ENCODE measurements around the gene APLN.

The APLN gene

DNA sequence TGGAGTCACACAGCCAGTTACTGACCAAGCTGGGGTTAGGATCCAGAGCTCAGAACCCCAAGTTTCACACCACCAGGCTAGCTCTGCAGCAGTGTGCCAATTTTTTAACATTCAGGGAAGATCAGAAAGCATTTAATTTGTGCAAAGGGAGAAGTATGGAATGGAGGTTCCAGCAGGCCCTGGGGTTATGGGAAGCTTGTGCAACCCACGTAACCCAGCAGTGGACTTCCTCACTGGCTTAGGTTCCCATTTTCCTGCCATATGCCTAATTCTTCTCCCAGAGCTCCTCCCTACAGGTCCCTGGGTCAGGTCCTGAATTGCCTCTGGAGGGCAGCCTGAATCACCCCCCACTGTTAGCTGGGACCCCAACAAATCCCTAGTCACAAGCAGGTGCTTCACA, 14.0 kb downstream of the APLN start:
- no peak for DNase-seq (ENCODE audit: low read depth)

DNA sequence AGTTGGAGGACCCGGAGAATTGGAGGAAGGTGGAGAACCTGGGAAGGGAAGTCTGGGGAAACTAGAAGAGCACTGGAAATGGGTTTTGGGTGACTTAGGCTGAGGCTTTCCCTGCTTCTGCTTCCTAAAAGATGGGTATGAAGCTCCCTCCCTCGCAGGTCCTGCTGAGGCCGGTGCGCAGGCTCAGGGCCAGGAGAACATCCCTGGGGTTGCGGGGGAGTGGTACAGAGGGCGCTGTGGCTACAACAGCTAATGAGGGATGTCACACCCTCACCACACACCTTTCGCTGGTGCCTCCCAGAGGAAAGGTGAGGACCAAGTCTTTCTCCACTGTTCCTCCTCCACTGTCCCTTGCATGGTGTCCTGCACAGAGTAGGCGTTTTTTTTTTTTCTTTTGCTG, 15.8 kb downstream of the APLN start:
- DNase-seq (ENCODE audit: low read depth), result no peak

DNA sequence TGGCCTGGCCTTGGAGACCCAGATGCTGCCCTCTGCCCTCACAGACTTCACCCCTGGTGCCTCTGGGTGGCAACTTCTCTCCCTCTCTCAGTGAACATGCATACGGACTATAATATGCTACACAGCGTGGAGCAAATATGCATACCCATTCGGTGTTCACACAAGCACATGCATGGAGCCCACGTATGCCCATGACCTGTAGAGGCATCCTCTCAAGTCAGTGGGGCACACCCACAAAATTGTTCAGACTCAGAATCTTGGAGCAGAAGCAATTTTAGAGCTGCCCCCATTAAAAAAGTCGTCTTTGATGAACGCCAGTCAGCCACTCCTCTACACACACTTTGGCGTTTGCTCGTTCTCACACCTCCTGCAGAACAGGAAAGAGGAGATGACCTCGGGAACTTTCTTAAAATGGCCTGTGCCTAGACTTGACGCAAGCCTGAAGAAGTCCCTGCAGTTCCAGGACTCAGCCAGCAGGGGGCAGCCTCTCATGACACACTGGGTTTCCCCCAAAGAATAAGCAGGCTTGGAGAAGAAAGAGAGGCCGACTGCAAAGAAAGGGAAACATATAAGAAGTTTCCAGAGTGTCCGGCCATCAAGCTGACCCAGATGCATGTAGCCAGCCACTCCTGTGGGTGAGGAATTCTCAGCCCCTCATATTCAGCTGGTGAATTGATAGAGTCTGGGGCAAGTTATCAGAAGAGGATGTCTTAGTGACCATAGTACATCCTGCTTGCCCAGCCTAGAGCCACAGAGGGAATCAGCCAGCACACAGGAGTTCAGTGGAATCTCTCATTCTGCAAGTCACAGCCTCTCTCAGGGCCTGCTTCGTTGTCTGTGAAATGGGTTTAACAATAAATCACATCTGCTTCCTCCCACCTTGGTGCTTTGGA, 17.3 kb downstream of the APLN start:
- peak; percentile 46 for DNase-seq (ENCODE audit: low read depth)

DNA sequence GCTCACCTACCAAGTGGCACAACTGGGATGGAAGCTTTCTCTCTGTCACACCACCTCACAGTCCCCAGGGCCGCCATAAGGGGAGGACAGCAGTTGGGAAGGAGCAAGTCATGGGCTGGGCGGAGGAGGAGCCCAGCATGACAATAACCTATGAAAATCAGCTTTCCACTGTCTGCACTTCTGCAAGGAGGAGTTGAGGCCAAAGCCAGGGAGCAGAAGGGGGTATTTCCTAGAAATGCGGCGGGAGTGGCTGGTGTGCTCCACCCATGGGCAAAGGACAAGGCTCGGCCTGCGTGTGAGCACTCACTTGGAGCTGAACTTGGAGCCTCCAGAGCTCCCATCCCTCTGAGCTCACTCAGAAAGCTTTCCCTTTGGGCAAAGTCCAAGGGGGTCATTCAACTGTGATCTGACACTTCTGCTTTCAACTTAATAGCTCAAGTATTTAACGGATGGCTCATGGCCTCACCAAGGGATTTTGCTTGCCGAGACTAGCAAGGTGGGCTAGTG, 18.5 kb downstream of the APLN start:
- no peak for DNase-seq (ENCODE audit: low read depth)

DNA sequence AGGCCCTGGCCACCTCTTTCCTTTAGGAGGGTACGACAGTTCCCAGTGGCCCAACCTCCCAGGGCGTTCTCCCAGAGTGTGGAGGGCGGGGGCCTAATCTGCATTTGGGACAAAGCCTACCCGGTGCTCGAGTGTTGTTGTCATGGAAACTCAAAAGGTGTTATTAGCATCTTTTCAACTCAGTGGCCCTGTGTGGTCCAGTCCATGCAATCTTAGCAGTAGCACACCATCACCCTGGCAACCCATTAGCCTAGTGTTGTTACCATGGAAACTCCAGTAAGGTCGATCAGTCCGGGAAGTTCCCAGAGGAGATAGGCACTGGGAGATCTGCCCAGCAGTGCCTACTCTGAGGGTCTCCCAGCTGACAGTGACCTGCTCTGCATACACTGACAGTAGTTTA, 20.2 kb downstream of the APLN start:
- no peak for DNase-seq (ENCODE audit: low read depth)

DNA sequence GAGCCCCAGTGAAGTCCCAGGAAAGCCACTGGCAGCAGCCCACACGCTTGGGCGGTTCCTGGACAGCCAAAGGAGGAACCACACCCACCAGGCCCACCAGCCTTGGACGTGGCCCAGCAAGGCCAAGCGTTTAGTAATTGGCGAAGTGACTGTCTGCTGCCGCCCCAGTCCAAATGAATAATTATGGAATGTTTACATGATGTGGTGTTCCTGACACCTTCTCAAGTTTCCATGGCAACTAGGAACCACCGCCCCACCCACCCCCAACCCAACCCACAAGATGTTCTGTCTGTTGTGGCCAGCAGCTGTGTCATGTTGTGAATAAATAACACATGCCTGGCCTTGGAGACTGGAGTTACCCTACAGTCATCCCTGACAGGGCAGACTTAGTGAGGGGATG, 22.3 kb downstream of the APLN start:
- DNase-seq (ENCODE audit: low read depth), result peak; percentile 15

DNA sequence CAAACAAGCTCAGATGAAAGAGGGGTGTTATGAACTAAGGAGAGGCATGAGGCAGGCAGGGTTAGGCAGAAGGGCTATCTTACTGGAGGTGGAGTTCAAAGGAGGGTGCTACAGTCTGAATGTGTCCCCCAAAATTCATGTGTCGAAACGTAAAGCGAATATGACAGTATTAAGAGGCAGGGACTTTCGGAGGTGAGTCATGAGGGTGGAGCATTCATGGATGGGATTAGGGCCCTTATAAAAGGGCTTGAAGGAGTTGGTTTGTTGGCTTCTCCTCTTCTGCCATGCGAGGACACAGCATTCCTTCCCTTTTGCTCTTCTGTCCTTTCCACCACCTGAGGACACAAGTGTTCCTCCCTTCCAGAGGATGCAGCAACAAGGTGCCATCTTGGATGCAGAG, 22.9 kb downstream of the APLN start:
- DNase-seq (ENCODE audit: low read depth), result no peak

DNA sequence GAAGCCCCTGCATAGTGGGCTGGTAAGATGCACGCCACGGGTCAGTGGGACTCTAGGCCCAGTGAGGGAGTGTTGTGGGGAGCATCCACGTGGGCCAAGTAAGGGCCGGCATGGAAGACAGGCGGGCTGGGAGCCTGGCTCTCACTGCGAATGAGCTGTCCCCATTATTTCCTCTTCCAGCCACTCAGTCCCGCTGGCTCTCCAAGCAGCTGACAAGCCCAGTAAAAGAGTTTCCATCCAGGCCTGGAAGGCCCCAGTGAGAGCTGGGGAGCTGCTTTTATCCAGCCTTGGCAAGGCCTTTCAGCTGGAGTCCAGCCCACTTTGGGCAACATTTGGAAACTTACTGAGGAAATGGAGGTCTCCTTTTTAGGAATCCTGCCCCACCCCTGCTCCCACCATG, 24.9 kb downstream of the APLN start:
- DNase-seq (ENCODE audit: low read depth), result no peak

DNA sequence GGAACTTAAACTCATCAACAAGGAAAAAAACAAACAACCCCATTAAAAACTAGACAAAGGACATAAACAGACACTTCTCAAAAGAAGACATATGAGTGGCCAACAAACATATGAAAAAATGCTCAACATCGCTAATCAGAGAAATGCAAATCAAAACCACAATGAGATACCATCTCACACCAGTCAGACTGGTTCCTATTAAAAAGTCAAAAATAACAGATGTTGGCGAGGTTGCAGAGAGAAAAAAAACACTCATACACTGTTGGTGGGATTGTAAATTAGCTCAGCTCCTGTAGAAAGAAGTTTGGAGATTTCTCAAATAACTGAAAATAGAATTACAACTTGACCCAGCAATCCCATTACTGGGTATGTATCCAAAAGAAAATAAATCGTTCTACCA, 28.7 kb downstream of the APLN start:
- DNase-seq (ENCODE audit: low read depth), result no peak

DNA sequence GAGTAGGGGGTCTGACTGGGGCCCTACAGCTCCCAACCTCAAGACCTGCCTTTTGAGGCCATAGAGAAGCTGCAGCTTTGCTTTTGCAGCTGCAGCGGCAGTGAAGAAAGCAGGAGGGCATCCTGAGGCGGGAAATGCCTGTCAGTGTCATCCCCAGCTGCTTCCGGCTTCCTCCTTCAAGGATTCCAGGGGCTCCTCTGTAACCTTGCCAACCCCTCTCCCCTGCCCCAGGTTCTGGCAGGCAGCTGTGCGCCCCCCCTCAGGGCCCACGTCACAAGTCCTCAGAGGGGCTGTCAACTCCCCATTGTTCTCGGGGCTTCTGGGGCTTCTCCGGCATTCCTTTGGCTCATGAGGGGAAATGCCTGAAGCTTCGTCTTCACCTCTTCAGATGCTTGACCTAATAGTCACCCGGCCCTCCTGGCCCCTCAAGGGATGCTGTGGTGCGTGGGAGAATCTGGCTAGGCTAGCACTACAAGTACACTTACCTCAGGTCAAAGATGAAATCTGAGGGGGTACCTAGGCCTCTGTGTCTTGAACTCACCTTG, 31.9 kb downstream of the APLN start:
- DNase-seq (ENCODE audit: low read depth), result no peak

DNA sequence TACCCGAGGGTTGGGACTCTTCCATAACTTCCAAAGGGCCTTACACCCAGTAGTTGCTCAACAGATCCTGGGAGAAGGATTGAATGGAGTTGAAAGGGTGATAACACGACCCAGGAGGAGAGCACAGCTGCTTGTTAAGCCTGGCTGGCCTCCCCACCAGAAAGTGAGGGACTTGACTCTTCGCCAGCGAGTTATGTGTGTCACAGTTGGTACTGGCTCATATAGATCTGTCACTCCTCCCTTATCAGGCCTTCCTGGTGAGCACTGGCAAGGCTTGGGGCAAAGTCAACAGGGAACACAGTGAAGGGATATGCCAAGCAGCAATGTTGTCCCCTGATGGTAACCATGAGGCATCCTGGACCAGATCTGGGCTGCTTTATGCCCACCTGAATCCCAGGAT, 35.8 kb downstream of the APLN start:
- no peak for DNase-seq (ENCODE audit: low read depth)

DNA sequence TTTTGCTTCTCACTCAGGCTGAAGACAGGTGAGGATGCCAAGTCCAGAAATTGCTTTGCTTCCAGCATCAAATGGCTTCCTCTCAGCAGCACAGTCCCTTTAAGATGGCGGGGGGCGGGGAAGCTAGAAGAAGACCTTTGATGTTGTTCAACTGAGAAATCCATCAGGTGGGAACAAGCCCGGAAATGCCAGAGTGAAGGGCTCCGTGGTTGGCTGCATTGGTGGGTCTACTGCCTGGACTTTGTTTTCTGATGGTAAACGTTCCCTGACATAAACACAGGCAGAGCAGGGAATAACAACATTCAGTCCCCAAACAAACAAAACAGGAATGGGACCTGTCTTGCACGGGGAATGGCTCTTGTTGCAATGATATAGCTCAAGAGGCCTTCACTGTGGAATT, 37.3 kb downstream of the APLN start:
- DNase-seq (ENCODE audit: low read depth), result no peak

DNA sequence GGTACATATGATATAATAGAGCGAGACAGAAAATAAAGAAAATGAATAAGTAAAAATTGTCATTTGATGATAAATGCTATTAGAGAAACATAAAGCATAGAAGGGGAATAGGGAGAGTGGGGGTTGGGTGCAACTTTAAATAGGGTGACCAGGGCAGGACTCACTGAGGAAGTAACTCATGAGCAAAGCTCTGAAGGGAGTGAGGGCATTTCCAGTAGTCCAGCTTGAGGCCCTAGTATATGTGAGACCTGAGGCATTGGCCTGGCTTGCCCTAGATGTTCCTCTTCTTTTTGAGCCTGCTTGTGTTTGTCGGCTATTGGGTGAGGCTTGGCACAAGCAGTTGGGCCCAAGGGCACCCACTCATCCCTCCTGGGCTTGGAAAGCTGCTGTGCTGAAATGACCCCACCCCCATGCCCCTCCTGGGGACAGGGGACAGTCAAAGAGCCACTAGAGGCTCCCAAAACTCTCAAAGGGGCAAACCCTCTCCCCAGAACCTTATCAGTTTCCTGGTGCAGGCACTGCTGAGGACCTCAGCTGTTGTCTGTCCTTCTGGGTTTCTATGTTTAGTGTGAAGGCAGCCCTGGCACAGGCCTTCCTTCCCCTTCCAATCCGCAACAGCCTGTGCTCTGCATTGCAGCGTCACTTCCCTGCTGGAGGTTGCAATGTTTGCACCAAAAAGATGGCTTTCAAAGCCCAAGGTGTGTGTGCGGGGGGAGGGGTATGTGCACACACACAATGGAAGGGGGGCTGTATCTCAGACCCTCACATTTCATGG, 40.1 kb downstream of the APLN start:
- no peak for DNase-seq (ENCODE audit: low read depth)

DNA sequence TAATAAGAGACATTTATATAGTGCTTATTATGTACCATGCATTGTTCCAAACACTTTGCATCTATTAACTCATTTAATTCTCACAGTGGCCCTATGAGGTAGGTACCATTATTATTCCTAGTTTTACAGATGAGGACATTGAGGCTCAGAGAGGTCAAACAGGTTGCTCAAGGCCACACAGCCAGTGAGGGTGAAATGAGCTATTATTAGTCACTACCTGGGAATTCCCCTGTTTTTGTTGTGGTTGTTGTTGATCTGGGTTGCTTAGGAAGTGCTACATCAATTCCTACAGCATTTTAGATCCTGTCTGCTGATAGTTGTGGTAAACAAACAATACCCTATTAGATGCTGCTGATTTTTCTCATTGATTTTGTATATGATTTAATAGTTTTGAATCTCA, 41.2 kb downstream of the APLN start:
- no peak for DNase-seq (ENCODE audit: low read depth)

DNA sequence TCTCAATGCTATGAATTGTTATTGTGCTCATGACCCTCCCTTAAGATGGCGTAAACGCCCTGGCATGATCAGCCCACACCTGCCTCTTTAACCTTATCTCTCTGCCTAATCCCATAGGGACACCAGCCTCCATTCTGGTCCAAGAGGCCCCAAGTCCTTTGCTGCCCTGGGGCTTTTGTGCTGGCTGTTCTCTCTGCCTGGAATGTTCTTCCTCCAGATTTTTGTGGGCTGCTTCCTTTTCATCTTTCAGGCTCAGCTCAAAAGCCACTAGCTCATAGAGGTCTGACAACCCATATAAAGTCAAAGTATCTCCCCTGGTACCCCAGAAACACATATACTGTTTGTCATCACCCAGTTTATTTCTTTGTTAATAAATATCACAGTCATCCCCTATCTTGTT, 42.4 kb downstream of the APLN start:
- DNase-seq (ENCODE audit: low read depth), result no peak

DNA sequence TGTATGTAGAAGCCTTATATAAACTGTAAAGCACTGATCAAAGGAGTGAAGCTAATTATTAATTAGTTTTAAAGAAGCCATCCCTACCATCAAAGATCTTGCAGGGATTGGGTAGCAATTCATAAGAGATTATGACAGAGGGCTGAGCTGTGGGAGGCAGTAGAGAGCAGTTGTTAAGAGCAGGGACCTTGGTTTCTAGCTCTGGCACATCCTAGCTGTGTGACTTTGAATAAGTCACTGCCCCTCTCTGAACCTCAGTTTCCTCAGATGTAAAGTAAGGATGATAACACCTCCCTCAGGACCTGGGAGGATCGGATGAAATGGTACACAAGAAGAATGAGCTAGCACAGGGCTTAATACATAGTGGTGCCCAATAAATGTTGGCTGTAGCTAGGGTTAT, 45.4 kb downstream of the APLN start:
- no peak for DNase-seq (ENCODE audit: low read depth)

DNA sequence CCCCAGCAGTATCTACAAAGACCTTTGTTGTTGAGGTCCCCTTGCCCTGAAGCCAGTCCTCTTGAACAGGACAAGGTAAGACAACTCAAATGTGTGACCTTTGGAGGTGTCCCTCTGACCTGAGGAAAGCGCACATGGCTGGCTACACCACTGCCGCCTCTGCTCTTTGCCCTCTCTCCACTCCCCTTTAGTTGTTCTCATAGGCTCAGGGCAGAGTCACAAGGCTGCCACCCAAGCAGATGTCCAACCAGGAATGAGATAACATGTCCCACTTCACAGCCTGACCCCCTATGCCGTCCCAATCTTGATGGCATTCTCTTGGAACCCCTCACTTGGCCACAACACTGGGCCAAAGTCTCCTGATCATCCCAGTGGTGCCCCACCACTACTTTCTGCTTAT, 46.3 kb downstream of the APLN start:
- DNase-seq (ENCODE audit: low read depth), result no peak

DNA sequence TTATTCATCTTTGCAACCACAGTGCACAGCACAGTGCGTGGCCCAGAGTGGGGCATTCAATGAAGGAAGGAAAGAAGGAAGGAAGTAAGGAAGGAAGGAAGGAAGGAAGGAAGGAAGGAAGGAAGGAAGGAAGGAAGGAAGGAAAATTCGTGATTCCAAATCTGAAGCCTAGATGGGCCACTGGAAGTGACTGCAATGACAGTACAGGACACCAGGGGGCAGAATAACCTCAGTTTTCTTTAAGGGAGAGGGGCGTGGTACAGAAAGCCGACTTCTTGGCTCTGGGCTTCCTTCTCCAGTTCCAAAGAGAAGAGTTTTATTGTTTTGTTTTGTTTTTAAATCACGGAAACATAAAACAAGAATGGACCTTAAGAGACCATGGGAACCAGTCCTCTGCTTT, 47.8 kb downstream of the APLN start:
- DNase-seq (ENCODE audit: low read depth), result peak; percentile 14

DNA sequence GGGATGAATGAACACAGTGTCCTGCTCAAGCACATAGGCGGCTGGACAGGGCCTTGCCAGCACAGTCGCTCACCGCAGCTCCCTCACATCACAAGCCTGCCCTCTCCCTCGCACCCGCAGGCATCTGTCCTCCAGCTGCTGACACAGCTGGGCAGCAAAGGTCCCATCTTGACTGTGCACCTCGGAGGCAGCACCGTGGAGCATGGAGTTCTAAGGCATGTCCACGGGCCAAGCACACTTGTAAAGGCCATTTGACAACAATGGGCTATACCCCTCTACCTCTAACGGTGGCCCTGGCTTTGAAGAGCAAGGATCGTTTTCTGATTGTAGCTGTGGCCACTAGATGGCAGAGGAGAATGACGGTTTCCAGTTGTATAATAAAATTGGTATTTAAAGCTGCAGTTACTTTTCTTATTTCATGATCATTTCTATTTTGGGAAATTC, 53.8 kb downstream of the APLN start:
- peak; percentile 1 for DNase-seq (ENCODE audit: low read depth)

DNA sequence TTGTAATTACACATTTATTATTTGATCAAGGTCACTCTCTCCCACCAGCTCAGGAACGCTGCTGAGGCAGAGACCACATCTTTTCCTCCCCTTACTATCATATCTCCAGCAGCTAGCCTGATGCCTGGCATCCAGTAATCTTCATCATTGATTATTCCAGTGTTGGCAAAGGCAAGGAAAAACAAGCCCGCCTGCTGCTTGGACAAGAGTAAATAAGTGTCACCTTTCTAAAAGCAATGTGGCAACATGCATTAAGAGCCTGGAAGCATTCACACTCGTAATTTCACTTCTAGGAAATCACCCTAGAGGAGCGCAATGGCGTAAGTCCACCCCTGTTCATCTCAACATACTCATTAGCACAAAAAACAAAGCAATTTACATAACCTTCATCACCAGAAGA, 54.8 kb downstream of the APLN start:
- no peak for DNase-seq (ENCODE audit: low read depth)

DNA sequence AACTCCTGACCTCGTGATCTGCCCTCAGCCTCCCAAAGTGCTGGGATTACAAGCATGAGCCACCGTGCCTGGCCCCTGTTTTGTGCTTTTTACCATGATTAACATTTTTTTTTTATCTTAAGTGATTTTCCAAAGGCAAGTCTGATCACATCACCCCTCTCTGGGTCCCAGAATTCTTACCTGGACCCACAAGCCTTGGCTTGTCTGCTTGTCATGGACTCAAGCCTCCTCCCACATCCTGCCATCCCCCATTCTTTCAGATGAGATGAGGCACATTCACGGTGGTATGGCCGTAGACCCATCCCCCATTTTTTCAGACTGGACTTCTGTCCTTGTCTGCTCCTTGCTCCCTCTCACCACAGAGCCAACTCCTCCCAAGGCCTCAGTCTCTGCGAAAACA, 55.3 kb downstream of the APLN start:
- DNase-seq (ENCODE audit: low read depth), result no peak

DNA sequence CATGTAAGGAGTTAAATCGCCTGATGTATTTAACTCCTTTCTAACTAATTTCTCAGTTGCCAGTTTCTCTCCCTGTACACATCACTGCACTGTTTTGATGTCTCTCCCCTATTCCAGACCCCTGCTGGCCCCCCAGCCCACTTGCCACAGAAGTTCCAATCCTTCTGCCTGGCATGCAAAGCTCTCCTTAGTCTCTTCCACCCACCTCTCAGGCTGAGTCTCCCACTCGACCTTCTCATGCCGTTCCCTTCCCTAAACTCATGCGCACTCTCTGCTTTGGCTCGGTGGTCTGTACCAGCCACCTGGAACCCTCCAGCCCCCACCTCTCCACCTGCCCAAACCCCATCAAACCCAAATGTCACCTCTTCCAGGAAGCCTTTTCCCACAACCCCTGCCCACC, 56.9 kb downstream of the APLN start:
- no peak for DNase-seq (ENCODE audit: low read depth)

DNA sequence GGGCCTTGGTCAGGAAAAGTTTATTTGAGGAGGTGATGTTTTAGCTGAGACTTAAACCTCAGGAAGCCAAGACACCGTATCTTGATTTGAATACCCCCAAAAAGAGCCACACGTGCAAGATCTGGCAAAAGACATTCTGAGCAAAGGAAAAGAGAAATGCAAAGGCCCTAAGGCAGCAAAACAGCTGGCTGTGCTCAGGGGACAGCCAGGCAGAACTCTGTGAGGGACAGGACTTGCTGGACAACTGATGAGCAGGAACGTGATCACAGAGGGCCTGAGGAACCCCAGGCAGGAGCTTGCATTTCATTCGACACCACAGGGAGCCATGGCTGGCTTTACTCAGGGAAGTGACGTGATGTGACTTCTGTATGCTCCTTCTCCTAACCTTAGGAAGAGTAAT, 58.7 kb downstream of the APLN start:
- DNase-seq (ENCODE audit: low read depth), result no peak

All from fibroblast of gingiva (primary cell).